Epithelial cell of esophagus (primary cell): ENCODE measurements around the gene UMOD.

Source experiments
- DNase-seq: peaks from one replicate; pipeline ENCODE4 v3.0.0; 2010; ENCODE audit warnings: low read depth
- H3K4me3 ChIP-seq: 2 replicates; pipeline ENCODE4 v1.5.1; 2011; ENCODE audit warnings: mild to moderate bottlenecking, low read length, control low read depth
- CTCF ChIP-seq: IDR thresholded peaks from 2 replicates; pipeline ENCODE4 v1.5.1; 2011; ENCODE audit warnings: low read depth, mild to moderate bottlenecking, low read length, control low read depth, inconsistent platforms; ENCODE audit not compliant: insufficient read depth; ENCODE audit errors: missing control alignments

Gene UMOD

GRCh38 chr16:20352615-20353014, at the start of gene UMOD:
TSS of gene UMOD (minus strand) at chr16:20352715. CDS start at chr16:20350737, 1,978 bp downstream.
- no peak within 1 kb of the TSS for H3K4me3 ChIP-seq
- TF ChIP-seq CTCF, result no peak
- DNase-seq, result no peak

- no peak for TF ChIP-seq CTCF
- DNase-seq, result no peak
- H3K4me3 ChIP-seq, result no peak overlapping the region
Measured at GRCh38 chr16:20401475-20402016, 49.0 kb upstream of the UMOD start.

- DNase-seq, result no peak
- TF ChIP-seq CTCF, result no peak
- no peak overlapping the region for H3K4me3 ChIP-seq
Measured at GRCh38 chr16:20401066-20401465, 48.6 kb upstream of the UMOD start.

GRCh38 chr16:20399185-20399584, 46.7 kb upstream of the UMOD start:
- DNase-seq, result no peak
- no peak overlapping the region for H3K4me3 ChIP-seq
- TF ChIP-seq CTCF, result no peak

GRCh38 chr16:20398603-20399002, 46.1 kb upstream of the UMOD start:
- DNase-seq, result no peak
- TF ChIP-seq CTCF, result no peak
- H3K4me3 ChIP-seq, result no peak overlapping the region

GRCh38 chr16:20397468-20398074, 45.1 kb upstream of the UMOD start:
- no peak overlapping the region for H3K4me3 ChIP-seq
- DNase-seq, result no peak
- TF ChIP-seq CTCF, result no peak
